ENCODE data around the gene HOXA5.

HOXA5 gene

GRCh38 chr7:27112955-27113949, 30.2 kb downstream of the HOXA5 start:
- H3K36me3 ChIP-seq (ENCODE audit: insufficient read depth, low read length) = no peaks in the 10 kb centered on the region
- peaks cover 2% of the 10 kb centered on the region for H3K9me3 ChIP-seq (ENCODE audit: low read length)
- no peaks in the 10 kb centered on the region for H3K4me1 ChIP-seq (ENCODE audit: insufficient read depth, low read length)
- no peak overlapping the region for H3K4me3 ChIP-seq (ENCODE audit: low read length)
- H3K27me3 ChIP-seq (ENCODE audit: insufficient read depth, low read length) = peaks cover 95% of the 10 kb centered on the region
- H2AFZ ChIP-seq (ENCODE audit: low read depth, low read length) = peak overlapping the region; percentile 54

DNA sequence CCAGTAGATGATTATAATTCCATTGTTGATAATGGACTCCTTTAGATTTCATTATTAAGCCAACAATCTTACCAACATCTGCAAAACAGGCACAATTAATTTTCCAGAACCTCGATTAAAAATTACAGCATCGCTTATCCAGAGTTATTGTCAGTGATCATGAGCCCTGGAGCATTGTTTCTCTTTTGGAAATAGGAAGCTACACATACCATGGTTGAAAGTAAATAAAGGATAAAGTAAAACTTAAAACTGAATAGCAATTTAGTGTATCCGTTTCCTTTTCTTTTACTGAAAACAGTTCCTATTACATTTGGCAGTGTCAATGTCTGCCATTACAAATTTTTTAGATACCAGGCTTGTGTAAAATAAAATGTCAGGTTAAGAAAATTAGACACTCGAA, 31.1 kb downstream of the HOXA5 start:
- Histone ChIP-seq H3K4me1 (ENCODE audit: insufficient read depth, low read length) (no peaks in the 10 kb centered on the region), H3K9me3 (ENCODE audit: low read length) (peaks cover 2% of the 10 kb centered on the region), H3K36me3 (ENCODE audit: insufficient read depth, low read length) (no peaks in the 10 kb centered on the region), H3K27me3 (ENCODE audit: insufficient read depth, low read length) (peaks cover 95% of the 10 kb centered on the region), H3K4me3 (ENCODE audit: low read length) (no peak overlapping the region), H2AFZ (ENCODE audit: low read depth, low read length) (no peak overlapping the region)

- H3K4me3 ChIP-seq (ENCODE audit: low read length) = no peak overlapping the region
- H3K4me1 ChIP-seq (ENCODE audit: insufficient read depth, low read length) = peaks cover 1% of the 10 kb centered on the region
- H2AFZ ChIP-seq (ENCODE audit: low read depth, low read length) = no peak overlapping the region
- H3K36me3 ChIP-seq (ENCODE audit: insufficient read depth, low read length) = no peaks in the 10 kb centered on the region
- H3K27me3 ChIP-seq (ENCODE audit: insufficient read depth, low read length) = peaks cover 94% of the 10 kb centered on the region
- H3K9me3 ChIP-seq (ENCODE audit: low read length) = peaks cover 2% of the 10 kb centered on the region
Measured at GRCh38 chr7:27111751-27112277, 31.7 kb downstream of the HOXA5 start.

GRCh38 chr7:27111042-27111750, 32.3 kb downstream of the HOXA5 start:
- Histone ChIP-seq H3K27me3 (ENCODE audit: insufficient read depth, low read length) (peaks cover 94% of the 10 kb centered on the region), H3K36me3 (ENCODE audit: insufficient read depth, low read length) (no peaks in the 10 kb centered on the region), H3K4me3 (ENCODE audit: low read length) (no peak overlapping the region), H3K4me1 (ENCODE audit: insufficient read depth, low read length) (peaks cover 5% of the 10 kb centered on the region), H3K9me3 (ENCODE audit: low read length) (peaks cover 2% of the 10 kb centered on the region), H2AFZ (ENCODE audit: low read depth, low read length) (no peak overlapping the region)

DNA sequence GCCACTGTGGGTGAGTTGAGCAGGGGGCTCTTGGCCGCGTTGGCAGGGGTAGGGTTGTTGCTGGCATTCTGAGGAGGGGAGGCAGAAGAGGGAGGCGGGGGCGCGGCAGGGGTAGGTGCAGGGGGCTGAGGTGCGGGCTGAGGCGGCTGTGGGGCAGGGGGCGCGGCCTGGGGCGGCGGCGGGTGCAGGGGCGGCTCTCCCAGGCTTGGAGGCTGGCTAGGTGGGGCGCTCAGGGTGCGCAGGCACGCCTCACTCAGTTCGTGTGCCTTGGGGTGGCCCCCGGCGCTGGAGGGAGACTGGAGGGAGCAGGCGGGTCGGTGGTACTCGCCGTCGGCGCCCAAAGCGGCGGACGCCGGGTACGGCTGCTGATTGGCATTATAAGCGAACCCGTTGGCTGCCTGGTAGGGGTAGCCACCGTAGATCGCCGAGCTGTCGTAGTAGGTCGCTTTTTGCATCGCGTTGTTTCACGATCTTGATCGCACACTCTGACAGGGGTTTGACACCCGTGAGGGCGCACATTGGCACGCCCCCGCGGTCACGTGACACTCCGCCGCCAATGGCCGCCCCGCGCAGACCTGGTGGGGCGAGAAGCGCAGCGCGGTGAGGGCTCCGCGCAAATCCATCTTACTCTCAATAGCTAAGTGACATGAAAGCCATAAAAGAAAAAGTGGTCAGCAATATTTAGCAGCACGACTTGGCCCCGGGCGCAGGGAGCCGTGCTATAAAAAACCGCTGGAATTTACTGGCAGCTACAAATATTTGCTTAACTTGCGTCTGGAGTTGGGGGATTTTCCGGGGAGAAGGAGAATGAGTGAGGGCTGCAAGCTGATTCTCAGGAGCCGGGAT, 33.1 kb downstream of the HOXA5 start:
- peaks cover 2% of the 10 kb centered on the region for H3K9me3 ChIP-seq (ENCODE audit: low read length)
- H2AFZ ChIP-seq (ENCODE audit: low read depth, low read length) = no peak overlapping the region
- peaks cover 94% of the 10 kb centered on the region for H3K27me3 ChIP-seq (ENCODE audit: insufficient read depth, low read length)
- H3K36me3 ChIP-seq (ENCODE audit: insufficient read depth, low read length) = no peaks in the 10 kb centered on the region
- peaks cover 5% of the 10 kb centered on the region for H3K4me1 ChIP-seq (ENCODE audit: insufficient read depth, low read length)
- no peak overlapping the region for H3K4me3 ChIP-seq (ENCODE audit: low read length)

DNA sequence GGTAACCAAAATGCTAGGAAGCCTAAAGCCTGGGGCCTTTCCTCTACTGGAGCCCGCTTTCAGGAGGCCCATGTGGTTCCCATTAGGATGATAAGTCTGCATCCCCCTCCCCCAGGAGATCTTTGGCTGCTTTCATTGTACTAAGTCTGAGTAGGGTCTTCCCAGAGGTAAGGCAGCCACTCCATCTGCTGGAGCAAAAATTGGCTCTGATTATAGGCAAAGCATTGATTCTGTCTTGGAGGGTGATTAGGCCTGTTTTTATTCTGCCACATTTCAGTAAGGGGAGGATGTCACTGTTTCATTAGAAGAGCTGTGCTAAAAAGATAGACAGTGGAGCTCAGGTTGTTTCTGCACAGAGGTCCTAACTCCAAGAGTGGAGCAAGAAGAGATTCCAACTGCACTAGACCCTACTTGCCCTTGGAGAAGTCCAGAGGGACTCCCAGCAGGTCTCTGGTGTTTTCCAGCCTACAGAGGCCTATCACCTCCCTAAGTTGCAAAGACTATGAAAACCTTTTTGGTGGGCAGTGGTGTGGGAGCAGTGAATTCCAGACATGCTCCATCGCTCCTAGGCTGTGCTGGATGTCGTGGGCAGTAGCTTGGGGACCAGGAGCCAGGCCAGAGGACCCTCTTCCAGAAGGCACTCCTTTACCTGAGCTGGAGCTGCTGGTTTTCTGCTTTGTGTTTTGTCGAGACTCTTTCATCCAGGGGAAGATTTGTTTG, 33.9 kb downstream of the HOXA5 start:
- Histone ChIP-seq H3K4me3 (ENCODE audit: low read length) (no peak overlapping the region), H3K9me3 (ENCODE audit: low read length) (peaks cover 2% of the 10 kb centered on the region), H2AFZ (ENCODE audit: low read depth, low read length) (no peak overlapping the region), H3K27me3 (ENCODE audit: insufficient read depth, low read length) (peaks cover 93% of the 10 kb centered on the region), H3K36me3 (ENCODE audit: insufficient read depth, low read length) (no peaks in the 10 kb centered on the region), H3K4me1 (ENCODE audit: insufficient read depth, low read length) (peaks cover 5% of the 10 kb centered on the region)

GRCh38 chr7:27108390-27109127, 34.9 kb downstream of the HOXA5 start:
- no peak overlapping the region for H3K4me3 ChIP-seq (ENCODE audit: low read length)
- no peak overlapping the region for H2AFZ ChIP-seq (ENCODE audit: low read depth, low read length)
- peaks cover 97% of the 10 kb centered on the region for H3K27me3 ChIP-seq (ENCODE audit: insufficient read depth, low read length)
- peaks cover 5% of the 10 kb centered on the region for H3K4me1 ChIP-seq (ENCODE audit: insufficient read depth, low read length)
- no peaks in the 10 kb centered on the region for H3K36me3 ChIP-seq (ENCODE audit: insufficient read depth, low read length)
- peaks cover 2% of the 10 kb centered on the region for H3K9me3 ChIP-seq (ENCODE audit: low read length)

DNA sequence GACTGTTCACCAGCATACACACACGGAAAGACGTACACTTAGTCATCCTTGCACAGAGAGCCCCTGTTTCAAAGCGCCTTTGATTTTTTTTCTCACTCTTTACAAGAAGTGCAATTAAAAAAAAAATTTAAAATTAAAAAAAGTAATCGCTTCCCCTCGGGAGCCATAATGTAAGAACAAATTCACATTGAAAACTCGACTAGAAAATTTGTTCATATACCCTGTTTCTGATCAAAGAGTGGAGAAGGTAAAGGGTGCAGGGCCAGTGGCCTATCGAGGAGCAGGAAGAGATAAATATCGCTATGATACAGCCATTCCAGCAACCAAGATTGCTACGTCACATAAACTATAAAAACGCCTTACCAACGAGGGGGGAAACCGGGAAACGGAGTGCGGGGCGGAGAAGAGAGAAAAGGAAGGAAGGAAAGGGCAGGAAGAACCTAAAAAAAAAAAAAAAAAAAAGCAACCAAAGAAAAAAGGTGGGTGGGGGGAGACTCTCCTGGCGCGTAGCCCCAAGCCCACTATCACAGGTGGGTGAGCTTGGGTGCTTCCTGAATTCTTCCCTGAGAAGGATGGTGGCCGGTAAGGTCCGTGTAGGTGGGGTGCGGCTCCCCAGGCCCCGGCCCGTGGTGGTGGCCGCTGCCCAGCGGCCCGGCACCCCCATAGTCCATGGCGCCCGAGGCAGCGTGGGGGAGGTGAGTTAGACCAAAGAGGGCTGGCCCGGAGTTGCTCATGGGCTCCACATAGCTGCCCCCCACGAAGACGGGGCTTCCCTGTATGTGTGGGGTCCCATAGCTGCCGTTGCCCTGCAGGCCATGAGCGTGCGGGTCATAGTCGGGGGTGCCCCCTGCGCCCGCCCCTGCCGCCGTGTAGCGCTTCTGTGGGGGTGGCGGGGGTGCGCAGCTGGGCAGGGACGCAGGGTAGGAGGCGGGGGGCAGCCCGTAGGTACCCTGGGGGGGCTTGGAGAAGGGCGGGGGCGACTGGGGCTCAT, 35.8 kb downstream of the HOXA5 start:
- peaks cover 97% of the 10 kb centered on the region for H3K27me3 ChIP-seq (ENCODE audit: insufficient read depth, low read length)
- no peak overlapping the region for H3K4me3 ChIP-seq (ENCODE audit: low read length)
- H3K9me3 ChIP-seq (ENCODE audit: low read length) = peaks cover 2% of the 10 kb centered on the region

DNA sequence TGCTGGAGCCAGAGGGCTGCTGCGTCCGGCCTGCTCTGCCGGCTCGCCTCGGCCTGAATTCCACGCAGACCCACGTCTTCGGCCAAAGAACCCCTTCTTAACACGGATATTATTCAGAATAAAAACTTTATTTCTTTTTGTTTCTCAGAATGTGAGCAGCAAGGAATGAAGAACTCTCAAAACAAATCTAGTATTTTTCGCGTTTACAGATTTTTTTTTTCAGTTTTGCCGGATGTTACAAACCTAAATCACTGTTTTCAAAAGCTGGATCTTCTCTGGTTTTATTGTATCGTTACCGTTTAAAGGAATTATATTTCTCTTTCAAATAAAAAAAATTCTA, 36.6 kb downstream of the HOXA5 start:
- Histone ChIP-seq H3K27me3 (ENCODE audit: insufficient read depth, low read length) (peaks cover 97% of the 10 kb centered on the region), H3K4me3 (ENCODE audit: low read length) (no peak overlapping the region), H2AFZ (ENCODE audit: low read depth, low read length) (peak overlapping the region; percentile 17), H3K9me3 (ENCODE audit: low read length) (peaks cover 2% of the 10 kb centered on the region), H3K36me3 (ENCODE audit: insufficient read depth, low read length) (no peaks in the 10 kb centered on the region), H3K4me1 (ENCODE audit: insufficient read depth, low read length) (peaks cover 5% of the 10 kb centered on the region)

More for the DNA sequence above, 35.8 kb downstream of the HOXA5 start:
- Histone ChIP-seq H2AFZ (ENCODE audit: low read depth, low read length) (no peak overlapping the region), H3K4me1 (ENCODE audit: insufficient read depth, low read length) (peaks cover 5% of the 10 kb centered on the region), H3K36me3 (ENCODE audit: insufficient read depth, low read length) (no peaks in the 10 kb centered on the region)

DNA sequence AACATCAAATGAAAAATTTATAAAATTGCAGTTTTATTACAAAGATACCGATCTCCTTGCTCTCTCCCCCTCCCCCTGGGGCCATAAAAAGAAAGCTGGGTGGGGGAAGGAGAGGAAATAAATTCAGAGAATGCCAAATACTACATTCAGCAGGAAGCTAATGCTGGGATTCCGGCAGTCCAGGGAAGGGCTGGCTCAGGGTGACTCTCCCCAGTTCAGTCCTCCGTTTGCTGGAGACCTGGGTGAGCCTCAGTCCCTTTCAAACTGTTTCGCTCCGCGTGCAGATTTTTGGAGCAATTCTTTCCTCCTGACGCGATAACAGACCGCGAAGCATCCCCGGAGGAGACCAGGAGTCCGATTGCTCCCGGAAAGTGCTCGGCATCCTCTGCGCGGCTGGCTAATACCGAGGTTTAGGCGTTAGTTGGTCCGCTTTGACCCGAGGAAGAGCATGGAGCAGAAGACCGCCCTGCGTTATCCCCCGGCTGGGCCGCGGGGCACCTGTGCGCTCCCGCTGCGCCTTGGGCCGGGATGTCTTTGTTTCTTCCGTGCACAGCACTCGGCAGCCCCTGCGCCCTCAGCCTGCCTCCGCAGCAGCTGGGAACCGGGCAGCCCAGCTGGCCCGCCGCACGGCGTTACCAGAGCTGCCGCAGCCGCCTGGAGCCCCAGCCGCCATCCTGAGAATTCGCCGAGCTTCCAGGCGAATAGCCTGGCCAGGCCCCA, 37.1 kb downstream of the HOXA5 start:
- Histone ChIP-seq H3K36me3 (ENCODE audit: insufficient read depth, low read length) (no peaks in the 10 kb centered on the region), H3K4me3 (ENCODE audit: low read length) (no peak overlapping the region), H2AFZ (ENCODE audit: low read depth, low read length) (peak overlapping the region; percentile 17), H3K9me3 (ENCODE audit: low read length) (peaks cover 2% of the 10 kb centered on the region), H3K4me1 (ENCODE audit: insufficient read depth, low read length) (peaks cover 5% of the 10 kb centered on the region), H3K27me3 (ENCODE audit: insufficient read depth, low read length) (peaks cover 97% of the 10 kb centered on the region)
